Mononuclear cell (primary cell): ENCODE measurements around the gene PRM1. TPM values are rescaled to one million over a fixed set of nuclear protein-coding genes. Genes with fewer than 3 reads are reported as not detected.

Experiments used
- H3K27me3 ChIP-seq: 2 replicates; pipeline ENCODE4 v1.6.0; 2011; ENCODE audit warnings: low read length, control low read depth; ENCODE audit not compliant: insufficient read depth
- H3K4me1 ChIP-seq: 2 replicates; pipeline ENCODE4 v1.5.1; 2011; ENCODE audit warnings: mild to moderate bottlenecking, low read length, control low read depth; ENCODE audit not compliant: insufficient read depth
- H3K4me3 ChIP-seq: 2 replicates; pipeline ENCODE4 v1.5.1; 2011; ENCODE audit warnings: mild to moderate bottlenecking, low read length, moderate library complexity
- H3K9me3 ChIP-seq: 2 replicates; pipeline ENCODE4 v1.5.1; 2011; ENCODE audit warnings: low read depth, mild to moderate bottlenecking, control low read depth, low read length
- total RNA-seq: library from RNA; depleted of rRNA; stranded (reverse); fragments of >200 nt; gene quantifications from one replicate; pipeline ENCODE4 v1.2.3, GENCODE V29; 2012

PRM1 gene, protein sequence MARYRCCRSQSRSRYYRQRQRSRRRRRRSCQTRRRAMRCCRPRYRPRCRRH
- not detected for total RNA-seq

DNA sequence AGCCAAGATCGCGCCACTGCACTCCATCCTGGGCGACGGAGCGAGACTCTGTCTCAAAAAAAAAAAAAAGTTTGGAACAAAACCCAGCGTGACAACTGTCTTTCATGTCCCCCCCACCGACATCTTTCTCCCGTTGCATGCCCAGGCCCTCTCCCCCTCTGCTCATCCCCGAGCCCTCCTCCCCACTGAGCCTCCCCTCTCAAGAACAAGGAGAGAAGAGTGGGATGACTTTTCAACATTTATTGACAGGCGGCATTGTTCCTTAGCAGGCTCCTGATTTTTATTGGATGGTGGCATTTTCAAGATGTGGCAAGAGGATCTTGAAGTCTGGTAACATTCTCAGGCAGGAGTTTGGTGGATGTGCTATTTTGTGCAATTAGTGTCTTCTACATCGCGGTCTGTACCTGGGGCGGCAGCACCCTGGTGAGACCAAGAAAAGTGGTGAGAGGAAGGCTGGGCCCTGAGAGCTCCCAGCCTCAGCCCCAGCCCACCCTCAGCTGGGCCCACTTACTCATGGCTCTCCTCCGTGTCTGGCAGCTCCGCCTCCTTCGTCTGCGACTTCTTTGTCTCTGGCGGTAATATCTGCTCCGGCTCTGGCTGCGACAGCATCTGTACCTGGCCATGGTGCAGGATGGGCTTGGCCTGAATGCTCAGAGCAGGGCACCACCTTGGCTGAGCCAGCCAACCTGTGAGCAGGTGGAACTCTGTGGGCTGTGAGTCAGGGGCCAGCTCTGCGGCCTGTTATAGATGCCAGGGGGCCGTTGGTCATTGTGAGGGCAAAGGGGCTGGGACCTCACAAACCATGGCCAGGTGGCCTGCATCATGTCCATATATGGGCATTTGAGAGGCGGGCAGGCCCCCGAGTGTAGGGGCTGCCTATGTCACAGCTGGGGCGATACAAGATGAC is at the start of gene PRM1:
Gene PRM1 (minus strand): TSS at position 715 of the 907 bp plus-strand sequence. CDS start 92 bp downstream, at position 623.
- Histone ChIP-seq H3K4me1 (peaks cover 9% of the 10 kb centered on the region), H3K4me3 (no peak within 1 kb of the TSS), H3K9me3 (no peaks in the 10 kb centered on the region), H3K27me3 (no peaks in the 10 kb centered on the region)

DNA sequence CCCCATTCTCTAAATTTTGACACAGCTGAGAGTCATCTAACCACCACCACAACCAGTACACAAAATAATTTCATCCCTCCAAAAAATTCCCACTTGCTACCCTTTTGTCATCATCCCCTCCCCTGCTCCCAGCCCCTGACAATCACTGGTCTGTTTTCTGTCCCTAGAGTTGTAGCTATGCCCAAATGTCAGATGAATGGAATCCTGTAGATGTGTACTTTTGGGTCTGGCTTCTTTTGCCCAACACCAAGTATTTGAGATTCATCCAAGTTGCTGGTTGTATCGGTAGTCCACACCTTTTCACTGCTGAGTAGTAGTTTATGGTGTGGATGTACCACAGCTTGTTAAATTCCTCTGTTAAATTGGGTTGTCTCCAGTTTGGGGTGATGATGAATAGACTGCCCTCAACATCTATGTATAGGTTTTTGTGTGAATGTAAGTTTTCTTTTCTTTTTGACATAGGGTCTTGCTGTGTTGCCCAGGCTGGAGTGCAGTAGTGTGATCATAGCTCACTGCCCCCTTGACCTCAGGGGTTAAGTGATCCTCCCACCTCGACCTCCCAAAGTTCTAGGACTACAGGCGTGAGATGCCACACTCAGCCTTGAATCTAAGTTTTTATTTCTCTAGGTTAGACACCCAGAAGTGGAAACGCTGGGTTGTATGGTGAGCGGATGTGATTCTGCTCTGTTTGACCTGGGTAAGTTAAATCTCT is 49.6 kb upstream of the PRM1 start:
- no peak overlapping the region for H3K4me3 ChIP-seq
- H3K27me3 ChIP-seq, result no peaks in the 10 kb centered on the region
- H3K9me3 ChIP-seq, result no peaks in the 10 kb centered on the region
- H3K4me1 ChIP-seq, result peaks cover 43% of the 10 kb centered on the region

DNA sequence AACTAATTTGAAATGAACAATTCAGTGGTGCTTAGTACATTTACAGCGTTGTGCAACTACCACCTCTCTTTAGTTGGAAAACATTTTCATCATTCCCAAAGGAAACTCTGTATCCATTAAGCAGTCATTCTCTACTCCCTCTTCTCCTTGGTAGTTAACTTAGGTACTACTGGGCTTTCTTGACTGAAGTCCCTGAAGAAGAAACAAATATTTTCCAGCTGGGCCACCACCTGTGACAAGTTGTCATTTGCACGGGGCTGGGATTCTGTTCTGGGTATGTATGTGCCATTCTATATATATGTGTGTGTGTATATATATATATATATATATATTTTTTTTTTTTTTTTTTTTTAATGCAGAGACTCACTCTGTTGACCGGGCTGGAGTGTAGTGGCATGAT is 48.8 kb upstream of the PRM1 start:
- Histone ChIP-seq H3K4me3 (no peak overlapping the region), H3K4me1 (peaks cover 51% of the 10 kb centered on the region), H3K27me3 (no peaks in the 10 kb centered on the region), H3K9me3 (no peaks in the 10 kb centered on the region)

DNA sequence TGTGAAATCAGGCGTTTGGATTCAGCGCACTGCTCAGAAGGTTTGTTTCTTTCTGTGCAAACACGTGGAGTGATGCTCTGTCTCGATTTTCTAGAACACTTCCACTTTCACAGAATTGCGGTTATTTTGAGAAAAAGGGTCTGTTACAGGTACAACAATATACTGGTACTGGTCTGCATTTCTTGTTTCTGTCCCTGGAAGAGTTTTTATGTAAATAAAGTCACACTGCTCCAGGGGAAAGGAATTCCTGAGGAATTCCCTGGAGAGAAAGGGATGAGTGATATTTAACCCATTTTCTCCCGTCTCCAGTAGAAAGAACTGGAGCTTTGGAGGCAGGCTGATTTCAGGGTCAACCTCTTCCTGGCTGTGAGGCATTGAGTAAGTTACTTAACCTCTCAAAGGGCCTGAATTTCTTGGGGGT is 48.0 kb upstream of the PRM1 start:
- Histone ChIP-seq H3K4me3 (no peak overlapping the region), H3K9me3 (no peaks in the 10 kb centered on the region), H3K27me3 (no peaks in the 10 kb centered on the region), H3K4me1 (peaks cover 54% of the 10 kb centered on the region)

DNA sequence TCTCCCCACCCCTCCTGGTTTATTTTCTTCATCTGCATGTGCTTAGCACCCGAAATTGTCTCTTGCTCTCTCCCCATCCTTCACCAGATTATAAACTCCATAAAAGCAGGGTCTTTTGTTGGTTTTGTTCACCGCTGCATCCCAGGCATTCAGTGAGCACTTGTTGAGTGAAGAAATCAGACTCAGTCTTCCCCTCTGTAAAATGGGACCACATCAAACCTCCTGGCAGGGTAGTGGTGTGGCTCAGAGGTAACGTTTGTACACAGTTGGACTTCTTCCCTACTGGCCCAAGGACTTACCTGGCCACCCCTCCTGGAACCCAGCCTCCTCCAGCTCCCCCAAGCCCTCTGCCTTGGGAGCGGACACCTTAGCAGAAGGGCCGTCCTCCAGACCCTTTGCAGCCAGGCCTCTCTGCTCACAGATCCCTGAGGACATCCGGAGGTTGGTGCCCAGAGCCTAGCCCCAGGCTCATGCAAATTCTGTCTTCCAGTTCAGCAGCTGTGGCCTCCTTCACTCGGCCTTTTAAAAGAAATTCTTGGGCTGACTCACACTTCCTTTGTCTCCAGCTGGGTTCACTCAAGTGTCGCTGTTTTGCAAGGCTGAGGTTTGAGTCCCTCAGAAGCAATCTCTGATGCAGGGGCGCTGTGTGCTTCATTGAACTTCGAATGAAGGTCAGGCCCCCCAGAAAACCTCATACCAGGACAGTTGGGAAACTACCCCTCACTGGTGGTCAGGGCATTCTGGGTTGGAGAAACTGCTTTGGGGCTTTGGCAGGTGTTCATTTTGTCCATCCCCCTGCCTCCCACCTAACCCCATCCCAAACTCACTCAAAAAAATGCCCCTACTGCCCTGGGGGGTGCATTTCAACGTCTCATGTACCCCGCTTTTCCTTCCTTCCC is 47.3 kb upstream of the PRM1 start:
- Histone ChIP-seq H3K9me3 (no peaks in the 10 kb centered on the region), H3K27me3 (no peaks in the 10 kb centered on the region), H3K4me3 (no peak overlapping the region), H3K4me1 (peaks cover 54% of the 10 kb centered on the region)

DNA sequence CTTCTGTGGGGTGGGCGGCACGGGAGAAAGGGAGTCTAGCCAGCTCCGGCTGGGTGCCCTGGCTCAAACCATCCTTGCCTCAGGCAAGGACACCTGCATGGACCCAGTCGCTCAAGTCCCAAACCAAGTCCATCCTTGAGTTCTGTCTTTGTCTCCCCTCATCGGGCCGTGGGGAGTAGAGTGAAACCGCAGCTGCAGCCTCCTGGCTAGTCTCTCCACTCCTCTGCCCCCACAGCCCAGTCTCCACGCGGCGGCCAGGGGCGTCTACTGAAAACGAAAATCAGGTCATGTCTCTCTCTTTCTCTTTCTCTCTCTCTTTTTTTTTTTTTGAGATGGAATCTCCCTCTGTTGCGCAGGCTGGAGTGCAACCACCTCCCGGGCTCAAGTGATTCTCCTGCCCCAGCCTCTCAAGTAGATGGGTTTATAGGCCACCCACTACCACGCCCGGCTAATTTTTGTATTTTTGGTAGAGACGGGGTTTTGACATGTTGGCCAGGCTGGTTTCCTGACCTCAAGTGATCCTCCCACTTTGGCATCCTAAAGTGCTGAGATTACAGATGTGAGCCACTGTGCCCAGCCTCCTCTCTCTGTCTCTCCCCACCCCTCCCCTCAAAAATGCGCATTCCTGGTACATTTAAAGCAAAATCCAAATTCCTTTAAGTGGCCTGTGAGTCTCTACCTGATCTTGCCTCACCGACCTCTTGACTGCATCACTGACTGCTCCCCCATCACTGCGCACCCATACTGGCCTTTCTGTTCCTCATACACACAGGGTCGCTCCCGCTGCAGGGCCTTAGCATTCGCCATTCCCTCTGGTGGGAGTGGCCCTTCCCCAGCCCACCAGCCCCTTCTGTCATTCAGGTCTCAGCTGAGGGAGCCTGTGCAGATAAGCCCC is 46.4 kb upstream of the PRM1 start:
- Histone ChIP-seq H3K27me3 (no peaks in the 10 kb centered on the region), H3K4me1 (peaks cover 54% of the 10 kb centered on the region), H3K9me3 (no peaks in the 10 kb centered on the region), H3K4me3 (no peak overlapping the region)

DNA sequence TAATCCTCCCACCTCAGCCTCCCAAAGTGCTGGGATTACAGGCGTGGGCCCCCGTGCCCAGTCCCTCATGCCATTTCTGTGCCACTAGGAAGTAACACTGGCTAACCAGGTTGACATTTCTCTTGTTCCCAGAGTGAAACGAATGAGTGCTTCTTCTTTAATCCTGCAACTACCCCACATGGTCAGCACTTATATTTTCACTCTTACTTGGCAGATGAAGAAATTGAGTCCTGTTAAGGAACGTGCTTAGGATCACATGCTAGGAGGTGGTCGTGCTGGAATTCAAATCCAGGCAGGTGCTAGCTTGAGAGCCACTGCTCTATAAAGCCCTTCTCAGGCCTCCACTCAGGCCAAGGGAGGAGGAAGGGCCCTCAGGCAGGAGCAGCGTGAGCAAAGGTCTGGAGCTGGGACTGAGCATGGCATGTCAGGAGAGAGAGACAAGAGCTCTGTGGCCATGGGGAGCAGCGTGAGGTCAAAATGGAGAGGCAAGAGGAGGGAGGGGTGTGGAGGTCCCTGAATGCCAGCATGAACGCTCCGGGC is 45.7 kb upstream of the PRM1 start:
- H3K9me3 ChIP-seq, result no peaks in the 10 kb centered on the region
- no peak overlapping the region for H3K4me3 ChIP-seq
- H3K4me1 ChIP-seq, result peaks cover 54% of the 10 kb centered on the region
- H3K27me3 ChIP-seq, result no peaks in the 10 kb centered on the region

DNA sequence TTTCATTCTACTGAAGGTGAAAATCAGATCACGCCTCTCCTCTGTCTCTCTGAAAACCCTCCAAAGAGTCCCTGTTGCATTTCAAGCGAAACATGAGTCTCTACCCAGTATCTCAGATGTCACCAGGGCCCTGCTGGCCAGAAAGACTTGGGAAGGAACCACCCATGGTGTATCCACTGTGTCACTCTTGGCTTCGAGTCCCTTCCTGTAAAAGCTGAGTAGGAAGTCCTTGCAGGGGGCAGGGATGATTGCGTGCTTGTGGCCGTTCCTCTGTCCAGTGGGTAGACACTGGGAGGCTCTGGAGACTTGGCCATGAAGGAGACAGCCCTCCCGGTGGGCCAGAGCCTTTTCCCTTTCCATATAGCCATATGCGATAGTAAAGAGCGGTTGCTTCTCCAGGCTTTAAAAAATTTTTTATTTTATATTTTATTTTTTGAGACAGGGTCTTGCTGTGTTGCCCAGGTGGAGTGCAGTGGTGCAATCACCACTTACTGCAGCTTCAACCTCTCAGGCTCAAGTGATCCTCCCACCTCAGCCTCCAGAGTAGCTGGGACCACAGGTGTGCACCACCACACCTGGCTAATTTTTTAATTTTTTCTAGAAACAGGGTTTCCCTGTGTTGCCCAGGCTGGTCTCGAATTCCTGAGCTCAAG is 45.1 kb upstream of the PRM1 start:
- peaks cover 54% of the 10 kb centered on the region for H3K4me1 ChIP-seq
- no peaks in the 10 kb centered on the region for H3K27me3 ChIP-seq
- no peaks in the 10 kb centered on the region for H3K9me3 ChIP-seq
- no peak overlapping the region for H3K4me3 ChIP-seq

DNA sequence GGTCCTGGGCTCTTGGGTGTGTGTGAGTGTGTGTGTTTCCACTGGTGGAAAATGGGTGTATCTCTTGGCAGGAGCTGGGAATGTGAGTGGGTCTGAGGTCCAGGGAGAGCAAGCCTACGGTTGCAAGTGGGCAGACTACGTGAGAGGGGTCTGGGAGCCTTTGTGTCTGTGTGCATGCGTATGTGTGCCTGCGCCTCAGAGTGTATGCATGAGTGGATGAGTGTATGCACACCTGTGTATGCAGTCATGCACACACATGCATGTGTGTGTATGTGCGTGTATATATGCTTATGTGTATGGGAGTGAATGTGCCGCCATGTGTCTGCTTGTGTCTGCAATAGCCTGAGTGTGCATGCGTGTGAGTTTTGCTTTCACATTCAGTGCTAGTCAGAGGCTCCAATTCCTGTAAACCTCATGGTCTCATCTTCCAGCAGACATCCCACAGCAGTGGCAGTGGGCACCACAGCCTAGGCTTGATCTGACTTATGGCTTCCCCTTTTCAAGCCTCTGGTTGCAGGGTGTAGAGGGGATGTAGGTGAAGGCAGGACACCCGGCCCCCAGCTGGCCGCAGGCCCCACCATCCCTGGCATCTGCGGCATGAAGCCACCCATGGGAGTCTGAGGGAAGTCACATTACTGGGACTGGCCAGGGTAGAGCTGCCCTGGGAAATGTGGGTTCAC is 44.4 kb upstream of the PRM1 start:
- peaks cover 54% of the 10 kb centered on the region for H3K4me1 ChIP-seq
- no peaks in the 10 kb centered on the region for H3K9me3 ChIP-seq
- H3K4me3 ChIP-seq, result no peak overlapping the region
- no peaks in the 10 kb centered on the region for H3K27me3 ChIP-seq

DNA sequence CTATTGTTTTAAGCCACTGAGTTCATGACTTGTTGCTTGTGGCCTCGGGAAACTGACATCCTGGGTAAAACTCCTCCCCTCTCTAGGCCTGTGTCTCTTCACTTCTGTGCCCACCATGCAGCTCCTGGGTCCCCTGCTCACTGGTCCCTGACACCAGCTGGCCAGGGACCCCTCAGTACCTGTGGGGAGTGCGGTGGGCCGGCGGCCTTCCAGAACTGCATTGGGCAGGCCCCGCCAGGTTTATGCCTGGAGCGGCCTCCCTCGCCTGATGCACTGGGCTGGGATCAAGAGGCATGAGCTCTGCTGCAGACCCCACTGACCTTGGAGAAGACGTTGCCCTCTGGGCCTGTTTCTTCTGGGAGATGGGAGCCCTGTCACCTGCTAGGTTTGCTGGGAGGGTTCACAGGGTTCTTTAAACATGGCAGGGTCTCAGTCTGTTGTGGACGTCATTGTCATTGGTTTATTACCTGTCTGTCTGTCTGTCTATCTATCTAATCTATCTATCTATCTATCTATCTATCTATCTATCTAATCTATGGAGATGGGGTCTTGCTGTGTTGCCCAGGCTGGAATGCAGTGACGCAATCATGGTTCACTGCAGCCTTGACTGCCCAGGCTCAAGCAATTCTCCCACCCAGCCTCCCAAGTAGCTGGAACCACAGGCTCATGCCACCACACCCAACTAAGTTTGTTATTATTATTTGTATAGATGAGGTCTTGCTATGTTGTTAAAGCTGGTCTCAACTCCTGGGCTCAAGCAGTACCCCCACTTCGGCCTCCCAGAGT is 42.6 kb upstream of the PRM1 start:
- Histone ChIP-seq H3K9me3 (no peaks in the 10 kb centered on the region), H3K27me3 (no peaks in the 10 kb centered on the region), H3K4me3 (no peak overlapping the region), H3K4me1 (peaks cover 41% of the 10 kb centered on the region)

DNA sequence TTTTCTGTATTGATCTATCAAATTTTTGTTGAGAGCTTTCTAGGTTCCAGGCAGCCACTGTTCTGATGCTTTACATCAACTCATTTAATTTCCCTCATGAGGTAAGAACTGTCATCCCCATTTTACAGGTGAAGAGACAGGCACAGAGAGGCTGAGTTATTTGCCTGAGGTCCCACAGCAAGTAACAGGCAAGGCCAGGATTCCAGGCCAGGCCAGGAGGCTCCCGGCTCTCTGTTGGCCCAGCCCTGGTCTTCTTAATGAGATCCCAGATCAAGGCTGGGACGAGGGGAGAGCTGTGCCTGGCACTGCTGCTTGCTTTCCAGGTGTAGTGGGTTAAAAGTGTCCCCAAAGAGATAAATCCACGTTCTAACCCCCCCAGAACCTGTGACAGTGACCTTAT is 41.7 kb upstream of the PRM1 start:
- no peak overlapping the region for H3K4me3 ChIP-seq
- H3K9me3 ChIP-seq, result no peaks in the 10 kb centered on the region
- peaks cover 32% of the 10 kb centered on the region for H3K4me1 ChIP-seq
- H3K27me3 ChIP-seq, result no peaks in the 10 kb centered on the region

DNA sequence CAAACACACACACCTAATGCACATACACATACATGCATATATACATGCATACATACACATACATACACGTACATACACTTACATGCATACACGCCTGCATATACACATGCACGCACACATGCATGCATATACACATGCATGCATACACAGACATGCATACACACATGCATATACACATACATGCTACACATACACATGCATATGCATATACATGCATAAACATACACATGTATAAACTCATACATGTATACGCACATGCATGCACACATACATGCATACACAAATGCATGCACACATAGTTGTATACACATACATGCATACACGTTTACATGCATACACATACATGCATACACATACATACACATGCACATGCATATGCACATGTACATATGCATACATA is 40.5 kb upstream of the PRM1 start:
- H3K4me1 ChIP-seq, result peaks cover 21% of the 10 kb centered on the region
- no peaks in the 10 kb centered on the region for H3K9me3 ChIP-seq
- no peaks in the 10 kb centered on the region for H3K27me3 ChIP-seq
- no peak overlapping the region for H3K4me3 ChIP-seq
